ENCODE results near the gene GALNT6.

- TF ChIP-seq CTCF (IDR thresholded peaks at IDR 0.05; ENCODE audit: low read depth, low read length), result peak; percentile 77
- no peak for TF ChIP-seq EZH2phosphoT487 (IDR thresholded peaks at IDR 0.05; ENCODE audit: low read depth)
Measured at GRCh38 chr12:51421266-51421884, 30.2 kb upstream of the GALNT6 start.

Data from OCI-LY3 (cell line).